LNCAP (cell line): Measurements from ENCODE around the gene TSACC.

Source experiments
- CTCF ChIP-seq: fragments of 450-650 bp; IDR thresholded peaks from 2 replicates; pipeline ENCODE4 v1.5.1; 2017; ENCODE audit warnings: mild to moderate bottlenecking

Gene TSACC

GRCh38 chr1:156394835-156395461, 56.6 kb downstream of the TSACC start:
- no peak for TF ChIP-seq CTCF
